ENCODE data around the gene NOP53. TPM values are rescaled to one million over a fixed set of nuclear protein-coding genes. Genes with fewer than 3 reads are reported as not detected.
"Not testable (repeated sequence)": the region's sequence is repeated elsewhere in the genome, so short reads cannot be mapped to it uniquely, and the experiment has no call there.

The NOP53 gene
- total and polyA plus RNA-seq, 2 donors = 51.2 to 690 TPM

GRCh38 chr19:47765523-47766358, 20.4 kb downstream of the NOP53 start:
- WGBS = 27% methylated on average over 19 of the region's 19 CpGs

DNA sequence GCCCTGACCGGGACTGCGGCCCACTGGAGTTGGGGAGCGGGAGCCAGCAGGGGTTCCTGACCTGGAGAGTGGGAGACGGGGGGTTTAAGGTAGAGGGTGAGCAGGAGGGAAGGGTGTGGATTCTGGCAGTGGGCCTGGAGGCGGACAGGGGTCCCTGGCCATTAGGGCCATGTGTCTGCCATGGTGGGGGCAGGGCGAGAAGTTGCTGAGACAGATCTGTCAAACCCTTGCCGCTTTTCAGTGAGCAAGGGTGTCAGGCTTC, 20.9 kb downstream of the NOP53 start:
- Histone ChIP-seq H3K4me1 (ENCODE audit: insufficient read depth) (no peaks in the 10 kb centered on the region), H3K27ac (ENCODE audit: low read depth) (no peak overlapping the region), H3K36me3 (ENCODE audit: insufficient read depth) (no peaks in the 10 kb centered on the region), H3K4me3 (ENCODE audit: low read depth, low read length) (no peak overlapping the region)
- 85% methylated on average over 7 of the region's 7 CpGs for WGBS
- no peak for DNase-seq (ENCODE audit: extremely low spot score)

More at GRCh38 chr19:47765523-47766358, 20.4 kb downstream of the NOP53 start:
- Histone ChIP-seq H3K4me3 (ENCODE audit: low read depth, low read length) (no peak overlapping the region), H3K36me3 (ENCODE audit: insufficient read depth) (no peaks in the 10 kb centered on the region), H3K4me1 (ENCODE audit: insufficient read depth) (no peaks in the 10 kb centered on the region), H3K27ac (ENCODE audit: low read depth) (no peak overlapping the region)
- no peak for DNase-seq (ENCODE audit: extremely low spot score)

GRCh38 chr19:47766670-47767069, 21.3 kb downstream of the NOP53 start:
- 79% methylated on average over 7 of the region's 7 CpGs for WGBS
- Histone ChIP-seq H3K4me3 (ENCODE audit: low read depth, low read length) (no peak overlapping the region), H3K4me1 (ENCODE audit: insufficient read depth) (no peaks in the 10 kb centered on the region), H3K27ac (ENCODE audit: low read depth) (no peak overlapping the region), H3K36me3 (ENCODE audit: insufficient read depth) (no peaks in the 10 kb centered on the region)
- no peak for DNase-seq (ENCODE audit: extremely low spot score)

DNA sequence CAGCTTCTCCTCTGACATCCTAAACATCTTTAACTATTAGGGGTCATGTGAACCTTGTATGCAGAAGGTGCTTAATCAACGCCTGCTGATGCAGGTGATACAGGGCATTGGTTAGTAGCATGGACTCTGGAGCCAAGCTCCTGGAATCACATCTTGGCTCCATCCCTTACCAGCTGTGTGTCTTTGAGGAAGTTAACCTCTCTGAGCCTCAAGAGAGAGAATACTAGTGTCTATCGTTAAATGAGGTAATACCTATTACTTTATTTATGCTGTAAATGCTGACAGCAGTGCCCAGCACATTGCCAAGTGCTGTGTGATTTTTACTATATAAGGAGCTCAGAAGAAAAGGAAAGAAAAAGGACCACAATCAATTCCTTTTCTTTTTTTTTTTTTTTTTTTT, 22.0 kb downstream of the NOP53 start:
- DNase-seq (ENCODE audit: extremely low spot score) = no peak
- H3K27ac ChIP-seq (ENCODE audit: low read depth) = no peak overlapping the region
- 82% methylated on average over 2 of the region's 2 CpGs for WGBS
- no peak overlapping the region for H3K4me3 ChIP-seq (ENCODE audit: low read depth, low read length)
- no peaks in the 10 kb centered on the region for H3K36me3 ChIP-seq (ENCODE audit: insufficient read depth)
- no peaks in the 10 kb centered on the region for H3K4me1 ChIP-seq (ENCODE audit: insufficient read depth)

GRCh38 chr19:47768604-47769003, 23.3 kb downstream of the NOP53 start:
- Histone ChIP-seq H3K27ac (ENCODE audit: low read depth) (no peak overlapping the region), H3K4me3 (ENCODE audit: low read depth, low read length) (no peak overlapping the region), H3K36me3 (ENCODE audit: insufficient read depth) (no peaks in the 10 kb centered on the region), H3K4me1 (ENCODE audit: insufficient read depth) (no peaks in the 10 kb centered on the region)
- WGBS = 78% methylated on average over 2 of the region's 2 CpGs
- DNase-seq (ENCODE audit: extremely low spot score) = no peak

GRCh38 chr19:47769534-47769933, 24.2 kb downstream of the NOP53 start:
- no peak overlapping the region for H3K27ac ChIP-seq (ENCODE audit: low read depth)
- DNase-seq (ENCODE audit: extremely low spot score) = no peak
- no peaks in the 10 kb centered on the region for H3K36me3 ChIP-seq (ENCODE audit: insufficient read depth)
- whole genome bisulfite sequencing = 81% methylated on average over 3 of the region's 3 CpGs
- H3K4me1 ChIP-seq (ENCODE audit: insufficient read depth) = no peaks in the 10 kb centered on the region
- no peak overlapping the region for H3K4me3 ChIP-seq (ENCODE audit: low read depth, low read length)

DNA sequence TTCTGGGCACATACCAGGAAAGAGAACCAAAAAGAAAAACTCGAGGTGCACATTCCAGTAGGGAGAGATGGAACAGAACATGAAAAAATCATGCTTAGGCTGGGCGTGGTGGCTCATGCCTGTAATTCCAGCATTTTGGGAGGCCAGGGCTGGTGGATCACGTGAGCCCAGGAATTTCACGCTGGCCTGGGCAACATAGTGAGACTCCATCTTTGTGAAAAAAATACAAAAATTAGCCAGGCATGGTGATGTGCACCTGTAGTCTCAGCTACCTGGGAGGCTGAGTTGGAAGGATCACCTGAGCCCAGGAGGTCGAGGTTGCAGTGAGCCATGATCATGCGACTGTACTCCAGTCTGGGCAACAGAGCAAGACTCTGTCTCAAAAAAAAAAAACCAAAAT, 25.9 kb downstream of the NOP53 start:
- WGBS = 86% methylated on average over 6 of the region's 6 CpGs
- H3K27ac ChIP-seq (ENCODE audit: low read depth); H3K4me1 ChIP-seq (ENCODE audit: insufficient read depth); H3K4me3 ChIP-seq (ENCODE audit: low read depth, low read length); H3K36me3 ChIP-seq (ENCODE audit: insufficient read depth); DNase-seq (ENCODE audit: extremely low spot score): not testable (repeated sequence)

DNA sequence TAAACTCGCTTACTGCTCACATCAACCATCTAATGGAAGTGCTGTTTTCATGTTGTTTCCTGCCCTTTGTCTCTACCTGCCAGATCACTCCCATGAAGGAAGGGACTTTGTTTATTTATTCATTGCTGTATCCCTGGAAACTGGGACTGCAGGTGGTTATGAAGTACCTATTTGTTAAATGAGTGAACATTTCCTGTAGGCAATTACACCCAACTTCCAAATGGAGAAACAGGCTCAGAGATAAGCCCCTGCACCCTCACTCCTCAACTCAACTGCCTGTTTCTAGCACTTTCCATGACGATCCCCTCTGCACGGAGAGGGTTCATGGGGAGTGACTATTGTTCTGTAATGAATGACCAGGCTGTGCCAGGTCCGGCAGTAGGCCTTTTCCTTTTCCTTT, 31.2 kb downstream of the NOP53 start:
- H3K4me1 ChIP-seq (ENCODE audit: insufficient read depth) = peaks cover 2% of the 10 kb centered on the region
- no peak overlapping the region for H3K4me3 ChIP-seq (ENCODE audit: low read depth, low read length)
- H3K36me3 ChIP-seq (ENCODE audit: insufficient read depth) = no peaks in the 10 kb centered on the region
- peak; percentile 75 for DNase-seq (ENCODE audit: extremely low spot score)
- WGBS = 71% methylated on average over 4 of the region's 4 CpGs
- no peak overlapping the region for H3K27ac ChIP-seq (ENCODE audit: low read depth)

GRCh38 chr19:47777245-47778048, 32.1 kb downstream of the NOP53 start:
- Histone ChIP-seq H3K4me3 (ENCODE audit: low read depth, low read length) (peak overlapping the region; percentile 91), H3K27ac (ENCODE audit: low read depth) (peak overlapping the region; percentile 100)
- WGBS = 74% methylated on average over 23 of the region's 23 CpGs
- DNase-seq (ENCODE audit: extremely low spot score); H3K36me3 ChIP-seq (ENCODE audit: insufficient read depth); H3K4me1 ChIP-seq (ENCODE audit: insufficient read depth): not testable (repeated sequence)

DNA sequence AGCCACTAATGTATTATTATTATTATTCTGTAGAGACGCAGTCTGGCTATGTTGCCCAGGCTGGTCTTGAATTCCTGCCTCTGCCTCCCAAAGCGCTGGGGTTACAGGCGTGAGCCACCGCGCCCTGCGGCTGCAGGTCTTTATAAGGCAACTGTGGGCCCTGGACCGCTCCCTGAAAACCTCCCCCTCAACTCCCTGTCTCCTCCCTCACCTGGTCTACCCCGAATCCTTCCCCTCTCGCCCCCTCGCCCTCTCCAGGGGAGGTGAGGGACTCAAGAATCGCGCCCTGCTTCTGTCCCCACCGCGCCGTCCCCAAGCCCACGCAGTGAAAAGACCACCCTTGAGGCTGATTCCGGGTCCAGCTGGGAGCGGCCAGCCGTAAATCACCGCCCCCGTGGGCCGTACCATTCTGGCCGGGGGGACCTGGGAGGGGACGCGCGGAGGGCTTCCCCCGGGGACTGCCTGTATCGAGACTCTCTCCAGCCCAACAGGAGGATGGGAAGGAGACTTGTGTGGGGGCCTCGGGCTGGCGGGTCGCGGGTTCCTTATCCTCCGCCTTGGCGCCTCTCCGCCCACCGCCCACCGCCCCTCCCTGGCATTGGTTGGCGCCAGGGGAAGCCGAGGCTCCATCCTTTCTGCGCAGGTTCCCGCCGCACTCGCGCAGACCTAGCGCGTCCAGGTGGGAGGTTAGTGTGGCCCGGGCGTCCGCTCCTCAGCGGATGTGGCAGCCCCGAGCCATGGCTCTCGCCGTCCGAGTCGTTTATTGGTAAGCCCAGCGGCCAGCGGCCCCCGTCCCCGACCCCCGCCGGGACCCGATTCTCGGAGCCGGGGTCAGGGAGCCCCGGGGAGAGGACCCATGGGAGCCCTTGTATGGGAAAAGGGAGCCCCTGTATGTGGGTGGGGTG, 33.0 kb downstream of the NOP53 start, which contains the start of gene SELENOW:
TSS of gene SELENOW (plus strand) at position 655 of the 905 bp plus-strand sequence. CDS start at position 738, 83 bp downstream.
- Histone ChIP-seq H3K27ac (ENCODE audit: low read depth) (peak within 1 kb of the TSS; percentile 100), H3K36me3 (ENCODE audit: insufficient read depth) (no peaks in the 10 kb centered on the region), H3K4me3 (ENCODE audit: low read depth, low read length) (peak within 1 kb of the TSS; percentile 91), H3K4me1 (ENCODE audit: insufficient read depth) (peaks cover 2% of the 10 kb centered on the region)
- WGBS = under 1% methylated on average over 65 of the region's 65 CpGs
- DNase-seq (ENCODE audit: extremely low spot score) = peak; percentile 72

DNA sequence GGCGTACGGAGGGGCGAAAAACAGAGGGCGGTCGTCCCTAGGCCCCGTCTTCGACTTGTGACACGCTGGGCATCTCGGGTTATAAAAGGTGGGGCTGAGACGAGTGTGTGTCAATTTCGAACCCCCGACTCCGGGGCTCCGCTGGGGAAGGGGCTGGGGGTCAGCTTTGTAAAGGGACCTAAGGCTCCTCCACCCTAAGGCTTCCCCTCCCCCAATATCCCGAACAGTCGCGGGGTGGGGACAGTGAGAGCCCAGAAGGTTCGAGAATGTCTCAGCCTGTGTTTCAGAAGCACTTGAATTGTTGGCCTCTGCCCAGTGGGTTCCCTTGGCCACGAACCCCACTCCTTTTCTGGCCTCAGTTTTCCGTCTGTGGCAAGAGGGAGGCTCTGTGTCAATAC, 33.6 kb downstream of the NOP53 start:
- Histone ChIP-seq H3K4me3 (ENCODE audit: low read depth, low read length) (peak overlapping the region; percentile 91), H3K4me1 (ENCODE audit: insufficient read depth) (peaks cover 2% of the 10 kb centered on the region), H3K27ac (ENCODE audit: low read depth) (peak overlapping the region; percentile 100), H3K36me3 (ENCODE audit: insufficient read depth) (peaks cover under 1% of the 10 kb centered on the region)
- DNase-seq (ENCODE audit: extremely low spot score) = no peak
- WGBS = under 1% methylated on average over 20 of the region's 20 CpGs

- no peak for DNase-seq (ENCODE audit: extremely low spot score)
- WGBS = 41% methylated on average over 24 of the region's 24 CpGs
Observed at GRCh38 chr19:47779524-47780214, 34.3 kb downstream of the NOP53 start.

GRCh38 chr19:47780215-47780551, 34.8 kb downstream of the NOP53 start:
- Histone ChIP-seq H3K36me3 (ENCODE audit: insufficient read depth) (peaks cover 2% of the 10 kb centered on the region), H3K4me1 (ENCODE audit: insufficient read depth) (peaks cover 2% of the 10 kb centered on the region), H3K27ac (ENCODE audit: low read depth) (peak overlapping the region; percentile 72), H3K4me3 (ENCODE audit: low read depth, low read length) (peak overlapping the region; percentile 91)
- DNase-seq (ENCODE audit: extremely low spot score) = no peak
- WGBS = 57% methylated on average over 9 of the region's 9 CpGs

More at GRCh38 chr19:47779524-47780214, 34.3 kb downstream of the NOP53 start:
- H3K27ac ChIP-seq (ENCODE audit: low read depth) = peak overlapping the region; percentile 100
- H3K4me3 ChIP-seq (ENCODE audit: low read depth, low read length) = peak overlapping the region; percentile 91
- H3K36me3 ChIP-seq (ENCODE audit: insufficient read depth) = peaks cover 2% of the 10 kb centered on the region
- peaks cover 2% of the 10 kb centered on the region for H3K4me1 ChIP-seq (ENCODE audit: insufficient read depth)

Data from urinary bladder (tissue), 4 donors.